Breast epithelium (tissue), 4 donors: ENCODE results near the gene NAT16. TPM values are rescaled to one million over a fixed set of nuclear protein-coding genes. Genes with fewer than 3 reads are reported as not detected.

Source experiments
- DNase-seq, 2 donors: peaks; one replicate each; pipeline ENCODE4 v3.0.0-alpha.2; 2019; ENCODE audit warnings: low spot score in 2 of 2
- H3K27ac ChIP-seq, 2 donors: fragments of 200-600 bp; sonication (generic) in 1 of 2; one replicate each; pipeline ENCODE4 v1.5.1; 2016 to 2019; ENCODE audit warnings: mild to moderate bottlenecking in 1 of 2
- H3K27me3 ChIP-seq, 2 donors: fragments of 200-600 bp; sonication (generic) in 1 of 2; one replicate each; pipeline versions ENCODE4 v1.5.1 to v1.6.0; 2017 to 2019; ENCODE audit warnings: control low read depth in 1 of 2, mild to moderate bottlenecking in 1 of 2
- H3K36me3 ChIP-seq: fragments of 200-600 bp; one replicate; pipeline ENCODE4 v1.5.1; 2019
- H3K4me1 ChIP-seq, 2 donors: fragments of 200-600 bp; sonication (generic); one replicate each; pipeline ENCODE4 v1.5.1; 2016 to 2019; ENCODE audit warnings: control low read depth in 1 of 2
- H3K4me3 ChIP-seq, 3 donors: fragments of 200-600 bp; sonication (generic); 1 replicate in 2 of 3; 2 replicates in 1 of 3; pipeline ENCODE4 v1.5.1; 2016 to 2019; ENCODE audit warnings: mild to moderate bottlenecking in 3 of 3, moderate library complexity in 2 of 3
- H3K9me3 ChIP-seq, 2 donors: fragments of 200-600 bp; sonication (generic) in 1 of 2; one replicate each; pipeline ENCODE4 v1.5.1; 2016 to 2019; ENCODE audit warnings: control low read depth in 1 of 2
- POLR2A ChIP-seq: fragments of 450-650 bp; IDR thresholded peaks from one replicate; pipeline ENCODE4 v1.6.1; 2016; ENCODE audit warnings: antibody characterized with exemption, mild to moderate bottlenecking, moderate library complexity
- POLR2AphosphoS5 ChIP-seq, 3 donors: sonication (generic); formaldehyde crosslinking; IDR thresholded peaks; one replicate each; pipeline ENCODE4 v1.6.1; 2017; ENCODE audit warnings: antibody characterized with exemption in 3 of 3
- intact Hi-C: fragments of 100-400 bp; cut with DNase I; formaldehyde crosslinking; loops from one replicate; pipeline ENCODE4 v1.15.1; 2023; ENCODE audit warnings: low total_unique reads
- total RNA-seq, 3 donors: library from RNA; depleted of rRNA; stranded (reverse); fragments of >200 nt; gene quantifications; one replicate each; pipeline ENCODE4 v1.1.0, GENCODE V29; 2016
- TF ChIP-seq, protein P1 (sequence below), 3 donors: fragments of 450-650 bp; IDR thresholded peaks; one replicate each; pipeline ENCODE4 v1.5.1; 2016 to 2017; ENCODE audit warnings: antibody characterized with exemption in 3 of 3, mild to moderate bottlenecking in 3 of 3, moderate library complexity in 3 of 3

NAT16 gene
- total RNA-seq, 3 donors from 2014 or later = not detected

DNA sequence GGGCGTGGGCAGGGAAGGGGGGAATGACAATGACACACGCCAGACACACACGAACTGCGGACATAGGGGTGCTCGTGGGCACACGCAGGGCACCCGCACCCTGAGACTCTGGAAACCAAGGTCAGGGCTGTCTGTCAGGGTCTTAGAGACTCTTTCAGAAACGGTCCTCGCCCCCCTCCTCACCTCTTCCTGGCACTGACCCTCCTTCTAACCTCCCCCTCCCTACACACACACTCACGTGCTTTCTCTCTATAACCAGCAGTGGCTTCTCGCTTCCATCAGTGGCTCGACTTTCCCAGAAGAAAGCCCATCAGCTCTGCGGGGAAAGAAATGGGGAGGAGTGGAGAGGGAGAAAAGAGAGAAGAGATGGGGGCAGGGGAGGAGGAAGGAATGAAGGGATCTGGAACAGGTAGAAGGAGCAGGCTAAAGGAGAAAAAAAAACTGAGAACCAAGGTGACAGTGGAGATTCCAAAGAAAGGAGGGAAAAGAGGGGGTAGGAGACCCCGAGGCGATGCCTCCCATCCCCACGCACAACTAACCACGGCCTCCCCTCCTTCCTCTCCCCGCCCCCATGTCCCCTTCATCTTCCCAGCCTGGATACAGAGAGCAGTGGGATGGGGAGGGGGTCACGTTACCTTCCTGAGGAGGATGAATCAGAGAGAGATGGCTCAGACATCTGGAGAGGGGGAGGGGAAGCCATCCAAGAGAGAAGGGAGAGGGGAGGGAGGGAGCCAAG, 13.0 kb downstream of the NAT16 start:
- peaks cover 16% of the 10 kb centered on the region in 2 donors for H3K4me1 ChIP-seq

DNA sequence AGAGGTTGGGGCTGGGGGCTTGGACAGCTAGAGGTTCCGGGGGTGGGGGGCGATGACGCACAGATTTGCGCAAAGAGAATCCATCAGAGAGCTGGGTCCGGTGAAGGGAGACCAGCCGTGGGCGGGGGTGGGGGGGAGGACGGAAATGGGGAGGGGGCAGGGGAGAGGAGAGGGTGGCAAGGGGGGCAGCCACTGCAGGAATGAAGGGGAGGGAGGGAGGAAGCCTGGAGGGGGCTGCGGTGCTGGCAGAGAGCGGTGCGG, 13.5 kb downstream of the NAT16 start:
- TF ChIP-seq POLR2AphosphoS5 (IDR thresholded peaks at IDR 0.05) (no peak), POLR2A (no peak)
- TF ChIP-seq, protein P1, sequence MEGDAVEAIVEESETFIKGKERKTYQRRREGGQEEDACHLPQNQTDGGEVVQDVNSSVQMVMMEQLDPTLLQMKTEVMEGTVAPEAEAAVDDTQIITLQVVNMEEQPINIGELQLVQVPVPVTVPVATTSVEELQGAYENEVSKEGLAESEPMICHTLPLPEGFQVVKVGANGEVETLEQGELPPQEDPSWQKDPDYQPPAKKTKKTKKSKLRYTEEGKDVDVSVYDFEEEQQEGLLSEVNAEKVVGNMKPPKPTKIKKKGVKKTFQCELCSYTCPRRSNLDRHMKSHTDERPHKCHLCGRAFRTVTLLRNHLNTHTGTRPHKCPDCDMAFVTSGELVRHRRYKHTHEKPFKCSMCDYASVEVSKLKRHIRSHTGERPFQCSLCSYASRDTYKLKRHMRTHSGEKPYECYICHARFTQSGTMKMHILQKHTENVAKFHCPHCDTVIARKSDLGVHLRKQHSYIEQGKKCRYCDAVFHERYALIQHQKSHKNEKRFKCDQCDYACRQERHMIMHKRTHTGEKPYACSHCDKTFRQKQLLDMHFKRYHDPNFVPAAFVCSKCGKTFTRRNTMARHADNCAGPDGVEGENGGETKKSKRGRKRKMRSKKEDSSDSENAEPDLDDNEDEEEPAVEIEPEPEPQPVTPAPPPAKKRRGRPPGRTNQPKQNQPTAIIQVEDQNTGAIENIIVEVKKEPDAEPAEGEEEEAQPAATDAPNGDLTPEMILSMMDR (IDR thresholded peaks at IDR 0.05) = no peak
- intact Hi-C loops = no loop called here
- no peak for DNase-seq
- H3K27me3 ChIP-seq = peaks cover 21 to 91% of the 10 kb centered on the region in 2 donors
- H3K4me3 ChIP-seq = no peak overlapping the region
- no peaks in the 10 kb centered on the region for H3K9me3 ChIP-seq
- no peak overlapping the region for H3K27ac ChIP-seq
- H3K4me1 ChIP-seq = peaks cover 14 to 16% of the 10 kb centered on the region in 2 donors
- no peaks in the 10 kb centered on the region for H3K36me3 ChIP-seq

More for the DNA sequence above, 13.0 kb downstream of the NAT16 start:
- Histone ChIP-seq H3K9me3 (no peaks in the 10 kb centered on the region), H3K27me3 (peaks cover 25 to 96% of the 10 kb centered on the region in 2 donors), H3K27ac (no peak overlapping the region), H3K36me3 (no peaks in the 10 kb centered on the region), H3K4me3 (no peak overlapping the region)
- no peak for DNase-seq
- TF ChIP-seq, protein P1 (IDR thresholded peaks at IDR 0.05) = no peak
- no peak for TF ChIP-seq POLR2AphosphoS5 (IDR thresholded peaks at IDR 0.05)
- no peak for TF ChIP-seq POLR2A
- intact Hi-C loops = no loop called here

DNA sequence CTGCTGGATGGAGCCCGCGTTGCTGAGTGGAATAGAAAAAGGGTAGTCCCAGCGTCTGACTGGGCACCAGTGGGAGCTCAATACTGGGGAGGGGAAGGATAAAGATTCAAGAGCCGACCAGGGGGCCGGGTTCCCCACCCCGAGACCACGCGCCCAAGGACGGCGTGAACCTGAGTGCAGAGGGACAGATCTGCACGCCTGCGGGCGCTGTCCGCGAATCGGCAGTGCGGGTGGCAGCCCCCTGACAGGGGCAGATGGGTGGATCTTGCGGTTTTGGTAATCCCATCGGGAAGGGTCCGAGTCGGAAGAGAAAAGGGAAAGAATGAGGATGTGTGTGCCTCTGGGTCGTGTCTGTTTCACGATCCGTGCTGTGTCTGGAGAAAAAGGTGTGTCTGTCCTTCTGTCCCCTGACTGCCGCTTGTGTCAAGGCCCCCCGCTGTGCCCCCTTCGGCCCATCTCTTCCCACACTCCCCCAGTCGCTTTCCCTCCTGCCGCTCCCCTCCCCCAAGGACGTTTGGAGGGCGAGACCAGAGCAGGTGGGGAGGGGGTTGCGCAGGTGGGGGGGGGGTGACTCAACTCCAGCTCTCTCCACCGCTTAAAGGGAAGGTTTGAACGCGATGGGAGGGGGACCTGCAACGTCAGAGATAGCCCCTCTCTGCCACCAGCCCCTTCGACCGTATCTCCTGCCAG, 14.0 kb downstream of the NAT16 start:
- Histone ChIP-seq H3K4me1 (peaks cover 14 to 16% of the 10 kb centered on the region in 2 donors), H3K36me3 (no peaks in the 10 kb centered on the region), H3K27me3 (peaks cover 21 to 86% of the 10 kb centered on the region in 2 donors), H3K4me3 (peak overlapping the region in 1 of 3 donors; percentile 26), H3K27ac (no peak overlapping the region), H3K9me3 (no peaks in the 10 kb centered on the region)
- no peak for DNase-seq
- intact Hi-C loops = no loop called here
- no peak for TF ChIP-seq POLR2AphosphoS5 (IDR thresholded peaks at IDR 0.05)

DNA sequence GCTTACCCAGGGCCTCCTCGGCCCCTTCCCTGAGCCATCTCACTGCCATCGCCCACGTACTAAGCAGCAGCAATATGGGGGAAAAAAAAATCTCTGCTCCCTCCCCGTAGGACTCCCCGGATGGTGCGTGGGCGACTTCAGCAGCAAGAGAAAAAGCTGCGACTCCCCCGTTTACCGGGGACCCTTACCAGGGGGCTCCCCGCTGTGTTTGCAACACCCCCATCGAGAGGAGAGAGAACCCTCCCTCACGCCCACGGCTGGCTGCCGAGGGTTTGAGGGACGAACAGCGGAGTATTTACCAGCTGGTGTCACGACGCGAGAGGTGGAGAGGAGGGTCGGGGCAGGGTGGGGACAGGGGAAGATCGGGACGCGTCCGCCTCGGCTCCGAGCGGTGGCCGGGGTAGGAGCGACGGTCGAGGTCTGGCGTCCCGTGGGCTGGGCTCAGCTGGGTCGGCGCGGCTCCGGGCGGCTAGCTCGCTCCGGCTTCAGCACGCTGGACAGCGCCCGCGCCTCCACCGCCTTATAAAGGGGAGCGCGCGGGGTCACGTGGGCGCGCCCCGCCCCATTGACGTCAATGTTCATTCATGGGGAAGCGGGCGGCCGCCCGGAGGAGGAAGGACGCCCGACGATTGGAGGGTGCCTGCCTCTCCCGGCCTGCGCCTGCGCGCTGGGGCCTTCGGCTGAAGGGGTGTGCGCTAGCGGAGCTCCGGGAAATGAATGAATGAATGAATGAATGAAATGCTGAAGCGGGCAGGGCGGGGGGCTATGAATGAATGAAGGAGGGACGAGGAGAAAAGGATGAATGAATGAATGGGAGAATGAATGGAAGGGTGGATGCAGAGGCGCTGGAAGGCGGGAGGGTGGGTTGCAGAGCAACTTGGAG, 14.8 kb downstream of the NAT16 start, which contains the start of gene VGF:
VGF (minus strand) TSS at position 495 of the 883 bp plus-strand sequence. CDS start 726 bp downstream, outside the sequence.
- H3K27me3 ChIP-seq = peaks cover 21 to 79% of the 10 kb centered on the region in 2 donors
- H3K4me1 ChIP-seq = peaks cover 14 to 16% of the 10 kb centered on the region in 2 donors

More for the DNA sequence above, 14.8 kb downstream of the NAT16 start, which contains the start of gene VGF:
- H3K9me3 ChIP-seq = no peaks in the 10 kb centered on the region
- intact Hi-C loops = no loop called here
- H3K36me3 ChIP-seq = no peaks in the 10 kb centered on the region
- peak; percentile 81 to 87 for DNase-seq
- H3K4me3 ChIP-seq = peak within 1 kb of the TSS in 2 of 3 donors; percentile 43 to 67
- TF ChIP-seq, protein P1 (IDR thresholded peaks at IDR 0.05) = no peak
- peak; percentile 35 to 51 (median 43) for TF ChIP-seq POLR2AphosphoS5 (IDR thresholded peaks at IDR 0.05)
- no peak within 1 kb of the TSS for H3K27ac ChIP-seq
